ENCODE results near the gene ARSG.

Gene ARSG

GRCh38 chr17:68417317-68417716 is 126.0 kb downstream of the ARSG start:
- TF ChIP-seq JUND (IDR thresholded peaks at IDR 0.05; ENCODE audit: low read depth) = no peak
- in situ Hi-C loops (cut with HindIII; ENCODE audit: low pct_unique_long_range_greater_than_20kb, low sequenced_read_pairs) = no loop called here
- DNase-seq (ENCODE audit: low read depth in 1 of 2, low spot score in 1 of 2) = no peak

DNA sequence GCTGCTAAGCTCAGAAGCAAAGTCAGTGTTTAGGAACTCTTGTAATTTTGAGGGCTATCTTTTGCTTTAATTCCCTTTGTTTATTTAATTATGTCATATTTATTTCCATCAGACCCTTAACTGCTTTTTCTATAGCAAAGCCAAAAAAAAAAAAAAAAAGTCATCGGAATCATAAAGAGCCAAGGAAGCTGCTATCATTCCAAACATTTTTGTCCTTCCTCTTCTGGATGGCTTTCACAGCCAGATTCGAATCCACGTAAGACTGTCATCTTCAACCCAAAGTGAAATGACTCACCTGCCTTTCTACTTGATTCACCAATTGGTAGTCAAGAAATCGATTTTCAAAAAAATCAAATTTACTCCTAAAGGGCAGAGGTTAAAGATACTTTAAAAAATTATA is 127.6 kb downstream of the ARSG start:
- no peak for DNase-seq (ENCODE audit: low read depth in 1 of 2, low spot score in 1 of 2)
- no peak for TF ChIP-seq JUND (IDR thresholded peaks at IDR 0.05; ENCODE audit: low read depth)
- in situ Hi-C loops (cut with HindIII; ENCODE audit: low pct_unique_long_range_greater_than_20kb, low sequenced_read_pairs) = no loop called here

GRCh38 chr17:68420065-68420464 is 128.8 kb downstream of the ARSG start:
- TF ChIP-seq JUND (IDR thresholded peaks at IDR 0.05; ENCODE audit: low read depth) = no peak
- DNase-seq (ENCODE audit: low read depth in 1 of 2, low spot score in 1 of 2) = no peak
- in situ Hi-C loops (cut with HindIII; ENCODE audit: low pct_unique_long_range_greater_than_20kb, low sequenced_read_pairs) = no loop called here

DNA sequence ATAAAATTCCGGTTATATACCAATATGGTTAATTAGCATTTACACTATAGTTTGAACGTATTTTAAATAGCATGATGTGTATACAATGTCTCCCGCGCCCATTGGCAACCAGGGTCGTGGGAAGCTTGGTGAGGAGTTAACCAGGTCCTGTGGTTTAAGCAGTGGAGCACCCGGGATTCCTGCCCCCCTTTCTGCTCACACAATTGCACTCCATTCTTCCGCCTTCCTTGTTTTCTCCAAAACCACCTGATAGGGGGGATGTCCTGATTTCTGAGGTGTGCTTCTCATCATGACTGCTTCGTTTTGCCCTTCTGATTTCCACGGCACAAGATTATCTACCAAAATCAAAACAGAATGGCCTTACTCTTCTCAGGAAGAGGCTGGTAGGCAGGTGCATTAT is 130.2 kb downstream of the ARSG start:
- in situ Hi-C loops (cut with HindIII; ENCODE audit: low pct_unique_long_range_greater_than_20kb, low sequenced_read_pairs) = no loop called here
- DNase-seq (ENCODE audit: low read depth in 1 of 2, low spot score in 1 of 2) = no peak
- no peak for TF ChIP-seq JUND (IDR thresholded peaks at IDR 0.05; ENCODE audit: low read depth)

- no peak for DNase-seq (ENCODE audit: low read depth in 1 of 2, low spot score in 1 of 2)
- in situ Hi-C loops (cut with HindIII; ENCODE audit: low pct_unique_long_range_greater_than_20kb, low sequenced_read_pairs) = no loop called here
- no peak for TF ChIP-seq JUND (IDR thresholded peaks at IDR 0.05; ENCODE audit: low read depth)
Measured at GRCh38 chr17:68422821-68423220, 131.5 kb downstream of the ARSG start.

DNA sequence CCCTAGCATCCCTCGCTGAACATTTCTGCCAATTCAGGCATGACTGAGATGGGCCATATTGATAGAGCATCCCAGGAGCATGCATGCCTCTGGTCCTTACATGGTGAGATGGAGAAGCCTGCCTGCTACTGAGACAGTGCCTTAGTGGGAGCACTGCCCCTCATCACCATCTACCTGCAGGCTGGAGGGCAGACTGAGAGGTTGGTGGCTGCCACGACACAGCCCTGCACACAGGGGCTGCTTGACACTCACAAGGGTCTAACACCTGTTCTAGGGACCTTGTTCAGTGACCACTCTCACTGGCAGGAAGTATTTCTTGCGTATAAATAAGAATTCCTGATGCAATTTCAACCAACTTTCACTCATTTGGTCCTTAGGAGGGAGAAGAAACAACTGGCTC is 132.0 kb downstream of the ARSG start:
- DNase-seq (ENCODE audit: low read depth in 1 of 2, low spot score in 1 of 2) = no peak
- TF ChIP-seq JUND (IDR thresholded peaks at IDR 0.05; ENCODE audit: low read depth) = no peak
- in situ Hi-C loops (cut with HindIII; ENCODE audit: low pct_unique_long_range_greater_than_20kb, low sequenced_read_pairs) = no loop called here

DNA sequence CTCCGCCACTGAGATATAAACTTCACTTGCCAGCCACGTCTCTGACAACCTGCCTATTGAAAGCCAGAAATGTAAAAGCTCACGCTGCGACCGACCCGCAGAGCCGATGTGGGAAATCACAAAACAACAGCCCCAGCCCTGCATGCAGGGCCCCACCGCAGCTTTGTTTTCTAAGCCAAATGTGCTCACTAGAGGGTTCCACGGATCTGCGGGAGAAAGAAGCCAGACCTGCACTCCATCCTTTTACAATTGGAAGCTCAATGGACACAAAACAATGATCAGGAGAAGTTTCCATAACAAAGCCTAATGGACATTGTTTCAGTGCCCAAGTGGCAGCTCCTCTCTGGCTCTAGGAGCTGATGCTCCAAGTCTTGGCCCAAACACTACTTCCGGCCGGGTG is 132.9 kb downstream of the ARSG start:
- no peak for DNase-seq (ENCODE audit: low read depth in 1 of 2, low spot score in 1 of 2)
- in situ Hi-C loops (cut with HindIII; ENCODE audit: low pct_unique_long_range_greater_than_20kb, low sequenced_read_pairs) = no loop called here
- TF ChIP-seq JUND (IDR thresholded peaks at IDR 0.05; ENCODE audit: low read depth) = no peak

- in situ Hi-C loops (cut with HindIII; ENCODE audit: low pct_unique_long_range_greater_than_20kb, low sequenced_read_pairs) = no loop called here
- no peak for TF ChIP-seq JUND (IDR thresholded peaks at IDR 0.05; ENCODE audit: low read depth)
- peak; percentile 21 to 89 for DNase-seq (ENCODE audit: low read depth in 1 of 2, low spot score in 1 of 2)
Measured at GRCh38 chr17:68424861-68425260, 133.6 kb downstream of the ARSG start.

GRCh38 chr17:68425979-68426378 is 134.7 kb downstream of the ARSG start:
- TF ChIP-seq JUND (IDR thresholded peaks at IDR 0.05; ENCODE audit: low read depth) = no peak
- DNase-seq (ENCODE audit: low read depth in 1 of 2, low spot score in 1 of 2) = no peak
- in situ Hi-C loops (cut with HindIII; ENCODE audit: low pct_unique_long_range_greater_than_20kb, low sequenced_read_pairs) = no loop called here

- TF ChIP-seq JUND (IDR thresholded peaks at IDR 0.05; ENCODE audit: low read depth) = no peak
- in situ Hi-C loops (cut with HindIII; ENCODE audit: low pct_unique_long_range_greater_than_20kb, low sequenced_read_pairs) = no loop called here
Measured at GRCh38 chr17:68427575-68427974, 136.3 kb downstream of the ARSG start.

GRCh38 chr17:68428498-68429172 is 137.3 kb downstream of the ARSG start:
- no peak for TF ChIP-seq JUND (IDR thresholded peaks at IDR 0.05; ENCODE audit: low read depth)
- no peak for DNase-seq (ENCODE audit: low read depth in 1 of 2, low spot score in 1 of 2)
- in situ Hi-C loops (cut with HindIII; ENCODE audit: low pct_unique_long_range_greater_than_20kb, low sequenced_read_pairs) = no loop called here

More at GRCh38 chr17:68427575-68427974, 136.3 kb downstream of the ARSG start:
- DNase-seq (ENCODE audit: low read depth in 1 of 2, low spot score in 1 of 2) = no peak

GRCh38 chr17:68429881-68430280 is 138.6 kb downstream of the ARSG start:
- in situ Hi-C loops (cut with HindIII; ENCODE audit: low pct_unique_long_range_greater_than_20kb, low sequenced_read_pairs) = no loop called here
- no peak for DNase-seq (ENCODE audit: low read depth in 1 of 2, low spot score in 1 of 2)
- no peak for TF ChIP-seq JUND (IDR thresholded peaks at IDR 0.05; ENCODE audit: low read depth)

- no peak for TF ChIP-seq JUND (IDR thresholded peaks at IDR 0.05; ENCODE audit: low read depth)
- DNase-seq (ENCODE audit: low read depth in 1 of 2, low spot score in 1 of 2) = no peak
- in situ Hi-C loops (cut with HindIII; ENCODE audit: low pct_unique_long_range_greater_than_20kb, low sequenced_read_pairs) = no loop called here
Measured at GRCh38 chr17:68431045-68431608, 139.8 kb downstream of the ARSG start.

DNA sequence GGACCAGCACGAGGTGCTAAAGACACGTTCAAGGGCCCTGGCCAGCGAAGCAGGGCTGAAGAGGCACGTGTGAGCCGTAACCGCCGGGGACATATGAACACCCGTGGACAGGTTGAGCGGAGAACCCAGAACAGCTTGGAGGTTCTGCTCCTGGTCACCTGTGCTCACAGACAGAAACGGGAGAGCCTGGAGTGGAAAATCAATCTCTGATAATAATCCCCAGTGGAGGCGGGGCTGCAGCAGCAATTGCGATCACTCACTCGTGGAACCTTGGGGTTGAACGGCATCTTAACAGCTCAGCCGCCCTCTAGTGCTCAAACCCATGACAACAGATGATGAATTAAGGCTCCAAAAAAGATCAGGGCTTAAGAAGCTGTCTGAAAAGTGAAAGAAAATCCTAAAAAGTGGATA is 140.4 kb downstream of the ARSG start:
- TF ChIP-seq JUND (IDR thresholded peaks at IDR 0.05; ENCODE audit: low read depth) = no peak
- in situ Hi-C loops (cut with HindIII; ENCODE audit: low pct_unique_long_range_greater_than_20kb, low sequenced_read_pairs) = no loop called here
- DNase-seq (ENCODE audit: low read depth in 1 of 2, low spot score in 1 of 2) = peak; percentile 30 to 73
